ENCODE results near the gene FANCL.

GRCh38 chr2:58261209-58261608 lies 20.1 kb upstream of the FANCL start:
- no peak for TF ChIP-seq POLR2A (IDR thresholded peaks at IDR 0.05)
- TF ChIP-seq, protein P1, sequence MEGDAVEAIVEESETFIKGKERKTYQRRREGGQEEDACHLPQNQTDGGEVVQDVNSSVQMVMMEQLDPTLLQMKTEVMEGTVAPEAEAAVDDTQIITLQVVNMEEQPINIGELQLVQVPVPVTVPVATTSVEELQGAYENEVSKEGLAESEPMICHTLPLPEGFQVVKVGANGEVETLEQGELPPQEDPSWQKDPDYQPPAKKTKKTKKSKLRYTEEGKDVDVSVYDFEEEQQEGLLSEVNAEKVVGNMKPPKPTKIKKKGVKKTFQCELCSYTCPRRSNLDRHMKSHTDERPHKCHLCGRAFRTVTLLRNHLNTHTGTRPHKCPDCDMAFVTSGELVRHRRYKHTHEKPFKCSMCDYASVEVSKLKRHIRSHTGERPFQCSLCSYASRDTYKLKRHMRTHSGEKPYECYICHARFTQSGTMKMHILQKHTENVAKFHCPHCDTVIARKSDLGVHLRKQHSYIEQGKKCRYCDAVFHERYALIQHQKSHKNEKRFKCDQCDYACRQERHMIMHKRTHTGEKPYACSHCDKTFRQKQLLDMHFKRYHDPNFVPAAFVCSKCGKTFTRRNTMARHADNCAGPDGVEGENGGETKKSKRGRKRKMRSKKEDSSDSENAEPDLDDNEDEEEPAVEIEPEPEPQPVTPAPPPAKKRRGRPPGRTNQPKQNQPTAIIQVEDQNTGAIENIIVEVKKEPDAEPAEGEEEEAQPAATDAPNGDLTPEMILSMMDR (IDR thresholded peaks at IDR 0.05) = no peak

Data from Peyer's patch (tissue), 4 donors.